Osteocyte (in vitro differentiated cells): ENCODE results near the gene TIPARP. TPM values are rescaled to one million over a fixed set of nuclear protein-coding genes. Genes with fewer than 3 reads are reported as not detected.

ENCODE experiments used
- DNase-seq: peaks from one replicate; pipeline ENCODE4 v3.0.0; 2021; ENCODE audit warnings: mixed read lengths; ENCODE audit not compliant: unreplicated experiment; ENCODE audit errors: extremely low spot score
- H3K27ac Mint-ChIP-seq: one replicate; pipeline ENCODE4 v1.8.0; 2021; ENCODE audit warnings: mild to moderate bottlenecking, mixed read lengths; ENCODE audit not compliant: unreplicated experiment
- H3K27me3 Mint-ChIP-seq: one replicate; pipeline ENCODE4 v1.8.0; 2021; ENCODE audit warnings: mixed read lengths; ENCODE audit not compliant: unreplicated experiment
- H3K36me3 Mint-ChIP-seq: one replicate; pipeline ENCODE4 v1.8.0; 2021; ENCODE audit warnings: mixed read lengths; ENCODE audit not compliant: unreplicated experiment
- H3K4me1 Mint-ChIP-seq: one replicate; pipeline ENCODE4 v1.8.0; 2021; ENCODE audit warnings: mixed read lengths; ENCODE audit not compliant: unreplicated experiment
- H3K4me3 Mint-ChIP-seq: one replicate; pipeline ENCODE4 v1.8.0; 2021; ENCODE audit warnings: mild to moderate bottlenecking, moderate library complexity, mixed read lengths; ENCODE audit not compliant: unreplicated experiment
- H3K9me3 Mint-ChIP-seq: one replicate; pipeline ENCODE4 v1.8.0; 2021; ENCODE audit warnings: mixed read lengths; ENCODE audit not compliant: unreplicated experiment
- CTCF ChIP-seq: fragments of 200-600 bp; sonication (generic); IDR thresholded peaks from 2 replicates; pipeline ENCODE4 v1.5.0; 2021; ENCODE audit warnings: antibody characterized with exemption, mild to moderate bottlenecking, moderate library complexity
- total RNA-seq: library from RNA; stranded (reverse); gene quantifications from 2 replicates; pipeline ENCODE4 v1.2.1, GENCODE V29; 2021

The TIPARP gene
- total RNA-seq, 1 donor from 2014 or later: 163 TPM

DNA sequence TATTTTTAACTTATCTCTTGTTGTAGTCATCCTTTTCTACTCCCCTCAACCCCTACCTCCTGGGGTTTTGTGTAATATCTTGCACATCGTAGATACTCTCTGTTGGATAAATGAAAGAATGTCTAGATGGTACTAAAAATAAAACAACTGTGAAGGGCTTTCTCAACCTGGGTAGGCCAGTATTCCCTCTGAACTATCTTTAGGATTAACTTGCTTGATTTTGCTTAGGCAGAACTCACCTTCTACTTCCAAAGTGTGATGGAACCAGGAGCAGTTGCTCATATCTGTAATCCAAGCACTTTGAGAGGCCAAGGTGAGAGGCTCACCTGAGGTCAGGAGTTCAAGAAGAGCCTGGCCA lies 32.8 kb upstream of the TIPARP start:
- TF ChIP-seq CTCF: no peak
- no peaks in the 10 kb centered on the region for H3K36me3 Mint-ChIP-seq

GRCh38 chr3:156642750-156643728 lies 31.4 kb upstream of the TIPARP start:
- H3K9me3 Mint-ChIP-seq: peaks cover 12% of the 10 kb centered on the region
- H3K4me1 Mint-ChIP-seq: peaks cover 16% of the 10 kb centered on the region
- H3K27ac Mint-ChIP-seq: peak overlapping the region; percentile 73
- H3K36me3 Mint-ChIP-seq: no peaks in the 10 kb centered on the region
- DNase-seq: no peak
- H3K4me3 Mint-ChIP-seq: peak overlapping the region; percentile 44
- no peaks in the 10 kb centered on the region for H3K27me3 Mint-ChIP-seq
- TF ChIP-seq CTCF: no peak

More for the DNA sequence above, 32.8 kb upstream of the TIPARP start:
- peaks cover 13% of the 10 kb centered on the region for H3K4me1 Mint-ChIP-seq
- H3K27ac Mint-ChIP-seq: no peak overlapping the region
- no peaks in the 10 kb centered on the region for H3K27me3 Mint-ChIP-seq
- H3K4me3 Mint-ChIP-seq: no peak overlapping the region
- H3K9me3 Mint-ChIP-seq: peaks cover 1% of the 10 kb centered on the region
- DNase-seq: no peak

DNA sequence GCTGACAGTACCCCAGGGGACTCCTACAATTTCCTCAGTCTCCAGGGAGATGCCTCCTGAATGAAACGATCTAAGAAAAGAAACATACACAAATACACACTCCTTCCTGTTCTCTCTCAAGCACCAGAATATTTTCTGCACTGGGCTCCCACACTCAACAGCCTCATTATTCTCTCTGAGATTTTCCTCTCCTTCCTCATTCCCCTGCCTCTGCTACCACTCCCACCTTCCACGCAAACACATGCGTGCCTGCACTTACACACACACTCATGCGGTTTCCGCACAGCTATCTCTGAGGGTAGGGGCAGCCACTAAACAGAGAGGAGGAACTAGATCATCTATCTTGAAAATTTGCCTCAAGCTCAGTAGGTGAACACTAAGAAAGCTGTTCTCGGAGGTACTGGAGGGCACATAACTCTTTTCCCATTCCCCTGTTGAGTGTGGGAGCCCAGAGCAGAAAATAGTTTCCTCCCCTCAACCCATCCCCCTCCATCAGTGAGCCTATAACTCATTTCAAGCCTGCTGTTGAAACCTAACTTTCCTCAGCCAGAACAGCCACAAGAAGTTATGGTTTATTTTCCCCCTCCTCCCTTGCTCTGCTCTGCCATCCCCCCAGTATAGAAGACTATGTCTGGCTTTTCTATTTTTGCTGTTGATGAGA lies 30.5 kb upstream of the TIPARP start:
- H3K27ac Mint-ChIP-seq: peak overlapping the region; percentile 73
- H3K36me3 Mint-ChIP-seq: no peaks in the 10 kb centered on the region
- no peaks in the 10 kb centered on the region for H3K27me3 Mint-ChIP-seq
- DNase-seq: no peak
- no peak for TF ChIP-seq CTCF
- H3K4me3 Mint-ChIP-seq: peak overlapping the region; percentile 44
- H3K4me1 Mint-ChIP-seq: peaks cover 16% of the 10 kb centered on the region
- H3K9me3 Mint-ChIP-seq: peaks cover 18% of the 10 kb centered on the region

- Mint-ChIP-seq H3K9me3 (peaks cover 19% of the 10 kb centered on the region), H3K4me1 (peaks cover 16% of the 10 kb centered on the region), H3K27ac (no peak overlapping the region), H3K4me3 (no peak overlapping the region), H3K36me3 (no peaks in the 10 kb centered on the region), H3K27me3 (no peaks in the 10 kb centered on the region)
- TF ChIP-seq CTCF: no peak
- DNase-seq: no peak
Measured at GRCh38 chr3:156644958-156645357, 29.4 kb upstream of the TIPARP start.

- DNase-seq: no peak
- Mint-ChIP-seq H3K4me3 (no peak overlapping the region), H3K4me1 (peaks cover 16% of the 10 kb centered on the region), H3K27ac (no peak overlapping the region), H3K36me3 (no peaks in the 10 kb centered on the region), H3K27me3 (no peaks in the 10 kb centered on the region), H3K9me3 (peaks cover 19% of the 10 kb centered on the region)
- no peak for TF ChIP-seq CTCF
Measured at GRCh38 chr3:156646958-156647357, 27.4 kb upstream of the TIPARP start.
